ENCODE results near the gene TCF3.

- TF ChIP-seq CTCF (IDR thresholded peaks at IDR 0.05): no peak
- no peak for TF ChIP-seq POLR2A (IDR thresholded peaks at IDR 0.05)
Observed at GRCh38 chr19:1629256-1629808, 23.1 kb downstream of the TCF3 start.
